Lower leg skin (tissue), 4 donors: ENCODE measurements around the gene FILIP1L. TPM values are rescaled to one million over a fixed set of nuclear protein-coding genes. Genes with fewer than 3 reads are reported as not detected.

Experiments
- DNase-seq, 2 donors: peaks; one replicate each; pipeline ENCODE4 v3.0.0-alpha.2; 2019; ENCODE audit warnings: low spot score in 2 of 2
- H3K4me3 ChIP-seq: fragments of 200-600 bp; sonication (generic); 2 replicates; pipeline ENCODE4 v1.5.1; 2017; ENCODE audit warnings: mild to moderate bottlenecking, low read depth; ENCODE audit not compliant: poor library complexity, severe bottlenecking
- CTCF ChIP-seq, 3 donors: fragments of 450-650 bp; IDR thresholded peaks; one replicate each; pipeline ENCODE4 v1.5.1; 2016; ENCODE audit warnings: antibody characterized with exemption in 3 of 3, mild to moderate bottlenecking in 3 of 3, moderate library complexity in 2 of 3
- POLR2A ChIP-seq, 2 donors: fragments of 450-650 bp; IDR thresholded peaks; one replicate each; pipeline ENCODE4 v1.6.1; 2016 to 2017; ENCODE audit warnings: antibody characterized with exemption in 2 of 2, mild to moderate bottlenecking in 1 of 2, moderate library complexity in 1 of 2
- WGBS, 2 donors: methylation state at CpG; one replicate each; pipeline ENCODE4 v1.1.5; 2018; 5-methylcytosine and 5-hydroxymethylcytosine counted together
- intact Hi-C: fragments of 100-400 bp; cut with DNase I; formaldehyde crosslinking; loops from one replicate; pipeline ENCODE4 v1.15.0; 2023; ENCODE audit warnings: low total_unique reads
- total RNA-seq, 4 donors: library from RNA; depleted of rRNA; stranded (reverse); fragments of >200 nt; gene quantifications; one replicate each; pipeline ENCODE4 v1.1.0, GENCODE V29; 2016

The FILIP1L gene
- total RNA-seq, 4 donors from 2014 or later = 17.5 to 33.9 (median 22.1) TPM

- H3K4me3 ChIP-seq = no peak overlapping the region
- intact Hi-C loops = no loop called here
- TF ChIP-seq CTCF (IDR thresholded peaks at IDR 0.05) (no peak), POLR2A (IDR thresholded peaks at IDR 0.05) (no peak)
- 91 to 97% methylated on average over 1 of the region's 1 CpG for WGBS, 2 donors
- no peak for DNase-seq
Observed at GRCh38 chr3:100140976-100141375, 26.7 kb upstream of the FILIP1L start.

- no peak overlapping the region for H3K4me3 ChIP-seq
- TF ChIP-seq POLR2A (IDR thresholded peaks at IDR 0.05) (no peak), CTCF (IDR thresholded peaks at IDR 0.05) (no peak)
- no peak for DNase-seq
- intact Hi-C loops = no loop called here
- 86 to 94% methylated on average over 1 of the region's 1 CpG for WGBS, 2 donors
Observed at GRCh38 chr3:100136921-100137320, 22.6 kb upstream of the FILIP1L start.

- TF ChIP-seq POLR2A (IDR thresholded peaks at IDR 0.05) (no peak), CTCF (IDR thresholded peaks at IDR 0.05) (no peak)
- intact Hi-C loops = no loop called here
- no peak overlapping the region for H3K4me3 ChIP-seq
- no peak for DNase-seq
- 85 to 88% methylated on average over 6 of the region's 6 CpGs for WGBS, 2 donors
Observed at GRCh38 chr3:100131241-100131640, 16.9 kb upstream of the FILIP1L start.

- TF ChIP-seq POLR2A (IDR thresholded peaks at IDR 0.05) (no peak), CTCF (IDR thresholded peaks at IDR 0.05) (no peak)
- WGBS, 2 donors = 86 to 97% methylated on average over 1 of the region's 1 CpG
- intact Hi-C loops = no loop called here
- no peak overlapping the region for H3K4me3 ChIP-seq
- no peak for DNase-seq
Observed at GRCh38 chr3:100129941-100130340, 15.6 kb upstream of the FILIP1L start.

GRCh38 chr3:100128565-100128964 lies 14.3 kb upstream of the FILIP1L start:
- no peak overlapping the region for H3K4me3 ChIP-seq
- 84 to 86% methylated on average over 5 of the region's 5 CpGs for WGBS, 2 donors
- intact Hi-C loops = no loop called here
- TF ChIP-seq POLR2A (IDR thresholded peaks at IDR 0.05) = no peak
- no peak for TF ChIP-seq CTCF (IDR thresholded peaks at IDR 0.05)
- no peak for DNase-seq

- no peak overlapping the region for H3K4me3 ChIP-seq
- WGBS, 2 donors = 68 to 80% methylated on average over 2 of the region's 2 CpGs
- no peak for DNase-seq
- TF ChIP-seq CTCF (IDR thresholded peaks at IDR 0.05) (no peak), POLR2A (IDR thresholded peaks at IDR 0.05) (no peak)
- intact Hi-C loops = no loop called here
Observed at GRCh38 chr3:100127792-100128191, 13.5 kb upstream of the FILIP1L start.
